GM19240 (cell line): ENCODE measurements around the gene MANEAL.
"Not testable (repeated sequence)": the region's sequence is repeated elsewhere in the genome, so short reads cannot be mapped to it uniquely, and the experiment has no call there.

Experiments used
- DNase-seq: peaks from one replicate; pipeline ENCODE4 v3.0.0; 2011; ENCODE audit warnings: low spot score; ENCODE audit not compliant: insufficient read length

Gene MANEAL, protein sequence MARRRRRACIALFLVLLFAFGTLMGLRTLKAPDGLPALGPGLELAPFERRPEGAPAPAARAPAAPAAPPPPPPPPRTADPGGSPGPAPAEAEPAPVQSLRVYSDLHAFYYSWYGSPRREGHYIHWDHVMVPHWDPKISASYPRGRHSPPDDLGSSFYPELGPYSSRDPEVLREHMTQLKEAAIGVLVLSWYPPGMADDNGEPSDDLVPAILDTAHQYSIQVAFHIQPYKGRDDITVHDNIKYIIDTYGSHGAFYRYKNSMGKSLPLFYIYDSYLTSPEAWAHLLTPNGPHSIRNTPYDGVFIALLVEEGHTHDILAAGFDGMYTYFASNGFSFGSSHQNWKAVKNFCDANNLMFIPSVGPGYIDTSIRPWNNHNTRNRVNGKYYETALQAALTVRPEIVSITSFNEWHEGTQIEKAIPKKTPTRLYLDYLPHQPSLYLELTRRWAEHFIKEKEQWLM

GRCh38 chr1:37793773-37794371 lies at the start of gene MANEAL:
MANEAL (plus strand) TSS chr1:37793847; CDS start chr1:37794183, 336 bp downstream.
- DNase-seq, result peak; percentile 59

DNA sequence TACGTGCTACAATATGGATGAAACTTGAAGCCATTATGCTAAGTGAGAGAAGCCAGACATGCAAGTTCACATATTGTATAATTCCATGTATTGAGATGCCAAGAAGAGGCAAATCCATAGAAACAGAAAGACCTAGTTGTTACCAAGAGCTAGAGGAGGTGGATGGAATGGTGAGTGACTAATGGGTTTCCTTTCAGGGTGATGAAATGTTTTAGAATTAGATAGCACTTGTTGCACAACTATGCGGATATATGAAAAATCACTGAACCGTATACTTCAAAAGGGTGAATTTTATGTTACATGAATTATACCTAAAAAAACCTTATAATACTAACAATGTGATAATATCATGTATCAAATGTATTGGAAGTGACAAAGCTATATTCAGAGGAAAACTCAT lies 46.8 kb upstream of the MANEAL start:
- DNase-seq, result no peak

DNA sequence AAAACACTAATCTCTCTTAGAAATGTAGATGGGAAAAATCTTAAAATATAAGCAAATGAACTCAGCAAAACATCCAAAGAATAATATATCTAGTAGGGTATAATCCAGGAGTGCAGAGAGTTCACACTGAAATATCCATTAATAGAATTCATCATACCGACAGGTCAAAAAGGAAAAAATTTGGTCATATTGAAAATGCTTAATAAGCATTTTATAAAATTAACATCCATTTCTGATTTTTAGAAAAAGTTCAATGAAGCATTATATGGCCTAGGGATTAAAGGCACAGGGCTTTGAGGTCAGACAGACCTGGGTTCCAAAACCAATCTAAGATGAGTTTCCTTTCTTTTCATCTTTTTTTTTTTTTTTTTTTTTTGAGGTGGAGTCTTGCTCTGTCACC lies 45.1 kb upstream of the MANEAL start:
- DNase-seq, result no peak

GRCh38 chr1:37752213-37752582 lies 41.4 kb upstream of the MANEAL start:
- DNase-seq, result no peak

- DNase-seq, result no peak
These were observed 40.8 kb upstream of the MANEAL start for GRCh38 chr1:37752583-37753471.

GRCh38 chr1:37753473-37754321 lies 40.0 kb upstream of the MANEAL start:
- no peak for DNase-seq

- DNase-seq, result no peak
These were observed 38.4 kb upstream of the MANEAL start for GRCh38 chr1:37755290-37755689.

- no peak for DNase-seq
These were observed 37.6 kb upstream of the MANEAL start for GRCh38 chr1:37755951-37756560.

- DNase-seq, result no peak
These were observed 34.2 kb upstream of the MANEAL start for GRCh38 chr1:37759451-37759850.

DNA sequence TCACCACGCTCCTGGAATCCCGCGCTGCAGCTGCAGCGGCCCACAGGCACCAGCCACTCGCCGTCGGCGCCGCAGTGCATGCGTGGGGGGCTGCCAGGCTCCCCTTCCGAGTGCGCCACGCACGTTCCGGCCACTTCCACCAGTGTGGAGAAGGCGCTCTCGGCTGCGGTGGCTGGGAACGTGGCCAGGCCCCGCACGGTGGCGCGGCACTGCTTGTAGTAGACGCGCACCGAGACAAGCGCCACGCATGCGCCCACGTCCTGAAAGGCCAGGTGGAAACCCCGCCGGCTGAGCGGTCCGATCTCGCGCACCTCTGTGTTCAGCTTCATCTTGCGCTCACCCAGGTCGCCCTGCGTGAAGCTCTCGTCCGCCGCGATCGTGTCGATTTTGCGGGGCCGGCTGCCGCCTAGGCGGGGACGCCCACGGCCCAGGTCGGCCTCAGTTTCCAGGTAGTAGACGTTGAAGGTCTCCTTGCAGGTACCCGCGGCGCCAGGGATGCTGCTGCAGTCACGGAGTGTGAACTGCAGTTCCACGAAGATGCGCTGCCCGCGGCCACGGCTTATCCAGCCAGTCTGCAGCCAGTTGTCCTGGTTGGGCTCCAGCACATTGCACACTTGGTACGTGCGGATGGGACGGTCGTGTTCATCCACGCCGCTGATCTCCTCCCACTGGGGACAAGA lies 32.1 kb upstream of the MANEAL start:
- DNase-seq, result no peak

DNA sequence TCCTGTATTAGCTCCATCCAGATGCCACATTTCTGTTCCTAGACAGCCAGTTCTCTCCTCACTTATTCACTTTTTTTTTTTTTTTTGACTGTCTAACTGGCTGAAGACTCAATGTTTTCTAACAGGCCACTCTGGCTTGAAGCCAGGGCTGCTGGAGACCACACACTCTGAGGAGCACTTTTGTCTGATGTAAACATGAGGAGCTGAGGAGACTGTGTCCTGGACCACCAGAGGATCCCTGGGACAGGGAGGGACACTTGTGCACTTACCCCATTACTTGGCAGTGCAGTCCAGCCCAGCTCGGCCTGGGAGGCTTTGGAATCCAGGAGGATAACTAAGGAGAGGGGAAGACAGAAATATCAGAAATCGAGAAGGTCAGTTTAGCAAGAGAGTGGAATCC lies 31.1 kb upstream of the MANEAL start:
- DNase-seq, result no peak

GRCh38 chr1:37763791-37764413 lies 29.7 kb upstream of the MANEAL start:
- no peak for DNase-seq

GRCh38 chr1:37764414-37764825 lies 29.2 kb upstream of the MANEAL start:
- no peak for DNase-seq

DNA sequence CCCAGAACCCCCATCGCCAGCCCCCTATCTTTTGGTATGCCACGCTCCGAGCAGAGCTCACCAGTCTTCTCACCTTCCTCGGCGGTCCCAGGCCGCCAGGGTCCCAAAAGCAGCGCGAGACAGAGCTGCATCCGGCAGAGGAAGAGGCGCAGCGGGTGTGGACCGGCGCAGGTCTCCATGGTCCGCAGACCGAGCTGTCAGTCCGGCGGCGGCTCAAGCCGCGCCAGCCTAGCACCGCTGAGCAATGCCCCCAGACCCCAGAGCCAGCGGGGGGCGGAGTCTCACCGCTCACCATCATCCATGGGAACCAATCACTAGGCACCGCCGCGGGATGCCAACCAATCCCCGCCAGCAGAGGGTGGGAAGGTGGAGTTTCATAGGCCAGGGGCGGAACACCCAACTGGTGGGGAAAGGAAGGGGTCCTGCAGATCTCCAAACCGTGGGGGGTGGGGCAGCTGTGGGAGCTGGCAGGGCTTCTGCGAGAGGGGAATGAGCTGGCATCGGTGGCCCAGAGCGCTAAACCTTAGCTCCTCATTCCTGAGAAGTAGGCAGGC lies 28.7 kb upstream of the MANEAL start, which contains the start of gene EPHA10:
TSS of gene EPHA10 (minus strand) at position 233 of the 554 bp plus-strand sequence. CDS start at position 179, 54 bp downstream.
- no peak for DNase-seq

DNA sequence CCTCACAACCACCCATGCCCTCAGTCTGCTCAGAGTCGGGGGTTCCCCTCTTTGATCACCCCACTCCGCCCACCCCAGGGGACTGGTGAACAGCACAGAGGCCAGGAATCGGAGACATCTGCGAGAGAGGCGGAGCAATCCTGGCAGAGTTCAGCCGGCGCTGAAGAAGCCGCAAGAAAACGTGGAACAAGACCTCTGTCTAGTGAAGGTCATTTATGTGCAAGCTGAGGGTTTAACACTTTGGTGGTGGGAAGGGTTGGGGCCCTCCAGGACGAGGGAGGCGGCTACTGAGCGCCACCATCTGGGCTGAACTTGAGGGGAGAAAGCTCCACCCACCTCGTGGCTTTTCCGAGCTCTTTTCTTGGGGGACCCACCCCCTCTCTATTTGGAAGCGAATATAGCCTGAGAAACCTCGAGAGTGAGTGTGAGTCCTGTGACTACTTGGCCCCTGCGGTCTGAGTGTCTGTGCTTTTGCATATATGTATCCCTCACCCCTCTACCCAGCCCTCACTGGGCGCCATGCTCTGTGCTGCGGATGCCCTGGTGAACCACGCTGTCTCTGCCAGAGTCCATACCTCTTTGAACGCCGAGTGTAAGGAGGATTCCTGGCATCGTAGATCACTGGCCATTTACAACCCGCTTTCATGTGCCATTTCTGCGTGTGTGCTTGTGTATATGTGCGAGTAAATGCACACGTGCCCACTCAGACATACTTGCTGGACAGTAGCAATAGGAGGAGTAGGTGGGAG lies 27.6 kb upstream of the MANEAL start:
- no peak for DNase-seq

DNA sequence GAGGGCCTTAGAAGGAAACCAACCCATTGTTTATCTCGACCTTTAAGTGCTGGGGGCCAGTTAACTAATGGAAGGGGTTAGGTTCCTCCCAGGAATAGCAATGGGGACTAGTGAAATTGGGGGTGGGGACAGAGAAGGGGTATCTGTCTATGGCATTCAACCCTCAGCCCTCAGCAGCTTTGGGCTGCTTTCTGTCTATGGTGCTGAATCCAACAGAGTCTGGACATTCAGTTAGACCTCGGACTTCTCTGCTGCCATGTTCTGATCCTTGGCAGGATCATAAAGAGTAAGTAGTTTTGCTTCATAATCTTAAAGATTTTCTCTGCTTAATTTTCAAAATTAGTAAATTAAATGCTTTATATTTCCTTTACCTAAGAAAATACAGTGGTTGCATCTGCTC lies 26.2 kb upstream of the MANEAL start:
- DNase-seq, result no peak

DNA sequence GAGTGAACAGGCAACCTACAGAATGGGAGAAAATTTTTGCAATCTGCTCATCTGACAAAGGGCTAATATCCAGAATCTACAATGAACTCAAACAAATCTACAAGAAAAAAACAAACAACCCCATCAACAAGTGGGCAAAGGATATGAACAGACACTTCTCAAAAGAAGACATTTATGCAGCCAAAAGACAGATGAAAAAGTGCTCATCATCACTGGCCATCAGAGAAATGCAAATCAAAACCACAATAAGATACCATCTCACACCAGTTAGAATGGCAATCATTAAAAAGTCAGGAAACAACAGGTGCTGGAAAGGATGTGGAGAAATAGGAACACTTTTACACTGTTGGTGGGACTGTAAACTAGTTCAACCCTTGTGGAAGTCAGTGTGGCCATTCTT lies 22.2 kb upstream of the MANEAL start:
- DNase-seq, result not testable (repeated sequence)

- DNase-seq, result no peak
These were observed 16.6 kb upstream of the MANEAL start for GRCh38 chr1:37776946-37777516.
